22Rv1 (cell line): ENCODE results near the gene IFT122.

Experiments
- H3K27ac ChIP-seq: fragments of 450-650 bp; 2 replicates; pipeline ENCODE4 v1.5.1; 2017
- ZFX ChIP-seq: fragments of 450-650 bp; IDR thresholded peaks from 2 replicates; pipeline ENCODE4 v1.6.1; 2017; ENCODE audit warnings: antibody characterized with exemption, borderline replicate concordance
- TF ChIP-seq, protein P1 (sequence below): fragments of 450-650 bp; IDR thresholded peaks from 2 replicates; pipeline ENCODE4 v1.5.1; 2017; ENCODE audit warnings: mild to moderate bottlenecking

The IFT122 gene

DNA sequence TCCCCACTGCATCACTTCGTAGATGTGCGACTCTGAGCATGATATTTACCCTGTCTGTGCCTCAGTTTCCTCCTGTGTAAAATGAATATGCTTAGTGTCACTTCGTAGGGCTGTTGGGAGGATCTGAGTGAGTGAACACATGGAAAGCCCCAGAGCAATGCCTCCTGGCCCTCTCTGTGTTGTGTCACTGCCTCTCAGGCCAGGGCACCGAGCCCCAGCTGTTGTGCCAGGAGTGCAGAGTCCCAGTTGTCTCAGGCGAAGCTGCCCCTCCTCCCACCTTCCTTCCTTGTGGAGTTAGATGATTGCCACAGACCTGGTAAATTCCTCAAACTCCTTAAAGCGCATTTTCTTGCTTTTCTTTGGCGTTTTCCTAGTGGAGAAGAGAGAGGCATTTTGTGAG lies 37.8 kb upstream of the IFT122 start:
- no peak for TF ChIP-seq ZFX
- TF ChIP-seq, protein P1, sequence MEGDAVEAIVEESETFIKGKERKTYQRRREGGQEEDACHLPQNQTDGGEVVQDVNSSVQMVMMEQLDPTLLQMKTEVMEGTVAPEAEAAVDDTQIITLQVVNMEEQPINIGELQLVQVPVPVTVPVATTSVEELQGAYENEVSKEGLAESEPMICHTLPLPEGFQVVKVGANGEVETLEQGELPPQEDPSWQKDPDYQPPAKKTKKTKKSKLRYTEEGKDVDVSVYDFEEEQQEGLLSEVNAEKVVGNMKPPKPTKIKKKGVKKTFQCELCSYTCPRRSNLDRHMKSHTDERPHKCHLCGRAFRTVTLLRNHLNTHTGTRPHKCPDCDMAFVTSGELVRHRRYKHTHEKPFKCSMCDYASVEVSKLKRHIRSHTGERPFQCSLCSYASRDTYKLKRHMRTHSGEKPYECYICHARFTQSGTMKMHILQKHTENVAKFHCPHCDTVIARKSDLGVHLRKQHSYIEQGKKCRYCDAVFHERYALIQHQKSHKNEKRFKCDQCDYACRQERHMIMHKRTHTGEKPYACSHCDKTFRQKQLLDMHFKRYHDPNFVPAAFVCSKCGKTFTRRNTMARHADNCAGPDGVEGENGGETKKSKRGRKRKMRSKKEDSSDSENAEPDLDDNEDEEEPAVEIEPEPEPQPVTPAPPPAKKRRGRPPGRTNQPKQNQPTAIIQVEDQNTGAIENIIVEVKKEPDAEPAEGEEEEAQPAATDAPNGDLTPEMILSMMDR: no peak
- no peak overlapping the region for H3K27ac ChIP-seq

DNA sequence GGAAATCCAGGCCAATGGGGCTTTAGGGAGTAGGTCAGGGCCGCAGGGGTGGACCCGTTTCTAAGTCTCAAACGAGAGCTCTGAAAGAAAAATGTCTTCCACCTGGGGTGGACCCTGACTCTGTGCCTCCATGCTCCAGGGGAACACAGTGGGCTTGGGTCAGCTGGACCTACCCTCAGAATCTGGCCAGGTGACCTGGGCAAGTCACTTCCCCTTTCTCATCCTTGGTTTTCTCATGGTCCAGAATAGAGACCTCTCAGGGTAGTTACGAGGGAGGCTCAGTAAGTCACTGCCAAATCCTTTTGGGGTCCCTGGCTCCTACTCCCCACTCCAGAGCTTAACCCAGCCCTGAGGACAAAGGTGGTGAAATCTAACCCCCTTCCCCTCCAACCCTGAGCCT lies 37.4 kb upstream of the IFT122 start:
- H3K27ac ChIP-seq: no peak overlapping the region
- TF ChIP-seq, protein P1: no peak
- no peak for TF ChIP-seq ZFX

DNA sequence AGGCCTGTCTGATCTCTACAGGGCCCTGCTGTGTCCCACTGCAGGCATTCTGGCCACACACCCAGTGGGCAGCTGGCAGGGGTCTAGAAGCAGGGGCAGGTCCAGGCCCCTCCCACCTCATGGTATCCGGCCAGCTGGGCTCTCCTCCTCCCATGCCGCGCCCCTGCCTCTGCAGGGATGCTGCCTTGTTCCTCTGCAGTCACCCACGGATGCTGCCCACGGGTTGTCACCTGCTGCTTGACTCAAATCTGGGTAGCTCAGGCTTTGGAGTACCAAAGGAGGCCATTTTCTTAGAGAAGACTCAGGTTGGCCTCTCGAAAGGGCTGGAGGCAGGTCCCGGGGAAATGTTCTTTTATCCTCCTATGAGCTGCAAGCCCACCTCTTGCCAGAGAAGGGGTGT lies 36.6 kb upstream of the IFT122 start:
- no peak overlapping the region for H3K27ac ChIP-seq
- TF ChIP-seq, protein P1: no peak
- TF ChIP-seq ZFX: no peak

DNA sequence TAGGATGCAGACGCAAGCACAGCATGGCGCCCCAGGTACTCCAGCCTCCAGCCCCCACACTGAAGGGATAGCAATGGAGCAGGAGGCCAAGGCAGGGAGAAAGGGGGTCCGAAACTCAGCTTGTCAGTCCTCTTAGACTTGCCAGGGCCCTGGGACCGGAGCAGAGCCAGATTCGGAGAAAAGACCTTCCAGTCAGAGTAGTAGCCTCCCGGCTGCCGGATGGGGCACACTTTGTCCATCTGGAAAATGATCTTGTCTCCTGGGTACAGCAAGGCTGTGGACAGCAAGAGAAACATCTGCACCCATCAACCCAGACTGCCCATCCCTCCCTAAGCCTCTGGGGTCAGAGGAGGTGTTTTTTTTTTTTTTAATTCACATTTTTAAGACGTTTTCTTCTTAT lies 35.9 kb upstream of the IFT122 start:
- TF ChIP-seq ZFX: no peak
- TF ChIP-seq, protein P1: no peak
- no peak overlapping the region for H3K27ac ChIP-seq

DNA sequence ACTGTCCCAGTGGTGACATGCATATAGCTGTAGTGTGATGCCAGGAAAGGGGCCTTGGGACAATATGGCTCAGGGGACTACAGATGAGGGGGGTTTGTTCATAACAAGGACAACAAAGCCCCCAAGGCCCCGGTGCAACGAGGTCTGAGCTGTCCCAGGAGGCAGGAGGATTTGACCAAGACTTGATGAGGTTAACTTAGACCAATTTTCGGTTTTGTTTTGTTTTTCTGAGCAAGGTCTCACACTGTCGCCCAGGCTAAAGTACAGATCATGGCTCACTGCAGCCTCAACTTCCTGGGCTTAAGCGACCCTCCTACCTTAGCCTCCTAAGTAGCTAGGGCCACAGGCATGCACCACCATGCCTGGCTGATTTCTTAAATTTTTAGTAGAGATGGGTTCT lies 35.4 kb upstream of the IFT122 start:
- no peak for TF ChIP-seq ZFX
- TF ChIP-seq, protein P1: no peak
- no peak overlapping the region for H3K27ac ChIP-seq

DNA sequence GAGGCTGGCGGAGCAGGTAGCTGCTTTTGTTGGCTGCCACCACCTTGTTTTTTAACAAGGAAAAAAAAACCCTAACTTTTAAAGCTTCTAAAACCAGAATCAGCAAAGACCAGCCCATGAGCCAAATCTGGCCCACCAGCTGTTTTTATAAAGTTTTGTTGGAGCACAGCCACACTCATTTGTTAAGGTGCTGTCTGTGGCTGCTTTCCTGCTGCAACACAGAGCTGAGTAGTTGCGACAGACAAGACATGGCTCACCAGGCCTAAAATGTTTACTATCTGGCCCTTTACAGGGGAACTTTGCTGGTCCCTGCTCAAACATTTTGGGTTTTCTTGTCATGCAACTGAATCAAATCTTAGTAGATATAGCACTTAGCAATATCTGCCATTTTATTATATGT lies 30.5 kb upstream of the IFT122 start:
- TF ChIP-seq, protein P1: no peak
- TF ChIP-seq ZFX: no peak
- no peak overlapping the region for H3K27ac ChIP-seq

DNA sequence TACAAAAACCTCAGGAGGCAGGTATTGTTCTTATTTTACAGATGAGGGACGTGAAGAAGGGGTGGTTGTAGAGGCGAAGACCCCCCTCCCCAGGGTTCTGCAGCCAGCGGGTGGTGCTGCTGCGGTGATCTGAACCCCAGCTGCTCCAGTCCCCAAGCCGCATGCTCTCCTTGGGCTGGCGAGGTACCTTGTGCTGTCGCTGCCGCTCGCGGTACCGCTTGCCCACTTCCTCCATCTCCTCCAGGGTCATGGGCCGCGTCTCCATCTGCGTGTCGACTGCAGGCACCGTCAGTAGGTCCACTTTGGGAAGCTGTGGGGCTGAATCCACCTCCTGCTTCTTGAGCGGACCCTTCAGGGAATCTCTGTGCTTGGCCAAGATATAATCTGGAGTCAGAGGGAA lies 29.1 kb upstream of the IFT122 start:
- H3K27ac ChIP-seq: no peak overlapping the region
- TF ChIP-seq, protein P1: no peak
- TF ChIP-seq ZFX: no peak
